ENCODE results near the gene OSBP. TPM values are rescaled to one million over a fixed set of nuclear protein-coding genes. Genes with fewer than 3 reads are reported as not detected.
A peak's percentile ranks its signal among the peaks of the same experiment; 100 is the strongest.

Gene OSBP
- total and polyA plus RNA-seq, 2 donors (not counting 1 experiment from before 2014, with no cell fraction given) = 12.6 to 40.2 TPM

DNA sequence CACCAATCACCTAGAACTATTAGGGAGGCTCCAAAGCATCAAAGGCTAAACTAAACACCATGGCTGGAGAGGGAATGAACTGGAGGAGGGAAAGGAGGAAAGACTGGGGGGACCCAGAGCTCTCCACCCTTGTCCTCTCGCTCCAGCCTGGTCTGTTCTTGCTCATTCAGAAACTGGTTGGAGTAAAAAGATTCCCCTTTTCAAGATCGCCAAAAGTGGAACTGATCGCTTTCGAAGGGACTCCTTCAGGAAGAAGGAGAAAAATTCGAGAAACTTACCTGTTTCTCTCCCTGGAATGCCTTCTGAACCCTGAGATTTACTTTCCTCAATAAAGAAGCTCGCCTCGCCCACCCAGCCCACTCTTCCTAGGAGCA lies 57.3 kb downstream of the OSBP start:
- H3K4me3 ChIP-seq (ENCODE audit: control extremely low read depth in 1 of 5, extremely low read depth in 1 of 5, insufficient read depth in 1 of 5, low read depth in 2 of 5, low read length in 4 of 5) = no peak overlapping the region
- H3K4me1 Mint-ChIP-seq = peaks cover 47% of the 10 kb centered on the region
- no peak overlapping the region for H2AFZ ChIP-seq (ENCODE audit: insufficient read depth, low read depth, low read length, poor library complexity, severe bottlenecking)
- WGBS (ENCODE audit: insufficient coverage) = 57% methylated on average over 4 of the region's 7 CpGs
- no peaks in the 10 kb centered on the region for H3K79me2 ChIP-seq (ENCODE audit: control insufficient read depth, insufficient read depth, low read length)
- H4K20me1 ChIP-seq (ENCODE audit: control insufficient read depth, insufficient read depth, low read length, poor library complexity, severe bottlenecking) = no peaks in the 10 kb centered on the region
- ChIA-PET POLR2A (interaction anchor here (1.2 to 2.1 kb wide), 2 partner anchors 57 kb away, joined by 3 to 6 read pairs; partner anchors contain the start of gene OSBP), CTCF (interaction anchor here (1.7 to 5.4 kb wide), 2 partner anchors 10 to 21 kb away, joined by 5 to 22 read pairs; no protein-coding TSS in a partner anchor)
- no peak for DNase-seq
- intact Hi-C loops (cut with micrococcal nuclease) = loop anchor here (5.0 to 10.0 kb wide), 2 partner anchors 197 to 386 kb away; partner anchors contain the start of genes DTX4 and STX3
- H3K9ac ChIP-seq (ENCODE audit: low read length) = no peak overlapping the region
- no peaks in the 10 kb centered on the region for H3K36me3 ChIP-seq (replicated peaks in 1 of 2; ENCODE audit: control extremely low read depth in 1 of 2, control insufficient read depth in 1 of 2, extremely low read depth in 1 of 2, insufficient read depth in 2 of 2, low read length in 1 of 2)
- H3K4me3 Mint-ChIP-seq = peak overlapping the region; percentile 63
- no peak for TF ChIP-seq EZH2 (IDR thresholded peaks at IDR 0.05; ENCODE audit: borderline replicate concordance, insufficient read depth, low read depth, low read length, poor library complexity, severe bottlenecking)
- TF ChIP-seq, protein P1, sequence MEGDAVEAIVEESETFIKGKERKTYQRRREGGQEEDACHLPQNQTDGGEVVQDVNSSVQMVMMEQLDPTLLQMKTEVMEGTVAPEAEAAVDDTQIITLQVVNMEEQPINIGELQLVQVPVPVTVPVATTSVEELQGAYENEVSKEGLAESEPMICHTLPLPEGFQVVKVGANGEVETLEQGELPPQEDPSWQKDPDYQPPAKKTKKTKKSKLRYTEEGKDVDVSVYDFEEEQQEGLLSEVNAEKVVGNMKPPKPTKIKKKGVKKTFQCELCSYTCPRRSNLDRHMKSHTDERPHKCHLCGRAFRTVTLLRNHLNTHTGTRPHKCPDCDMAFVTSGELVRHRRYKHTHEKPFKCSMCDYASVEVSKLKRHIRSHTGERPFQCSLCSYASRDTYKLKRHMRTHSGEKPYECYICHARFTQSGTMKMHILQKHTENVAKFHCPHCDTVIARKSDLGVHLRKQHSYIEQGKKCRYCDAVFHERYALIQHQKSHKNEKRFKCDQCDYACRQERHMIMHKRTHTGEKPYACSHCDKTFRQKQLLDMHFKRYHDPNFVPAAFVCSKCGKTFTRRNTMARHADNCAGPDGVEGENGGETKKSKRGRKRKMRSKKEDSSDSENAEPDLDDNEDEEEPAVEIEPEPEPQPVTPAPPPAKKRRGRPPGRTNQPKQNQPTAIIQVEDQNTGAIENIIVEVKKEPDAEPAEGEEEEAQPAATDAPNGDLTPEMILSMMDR (IDR thresholded peaks at IDR 0.05) = no peak
- H3K4me1 ChIP-seq (ENCODE audit: control insufficient read depth in 2 of 2, insufficient read depth in 2 of 2, low read length in 2 of 2) = peaks cover 28 to 49% of the 10 kb centered on the region in 2 donors
- no peak overlapping the region for H3K27ac Mint-ChIP-seq
- peaks cover 0 to 9% (median 1%) of the 10 kb centered on the region in 3 donors for H3K9me3 ChIP-seq (ENCODE audit: control extremely low read depth in 1 of 3, control insufficient read depth in 2 of 3, insufficient read depth in 1 of 3, low read length in 2 of 3)
- no peaks in the 10 kb centered on the region for H3K9me3 Mint-ChIP-seq (ENCODE audit: insufficient read depth)
- no peak overlapping the region for H3K4me2 ChIP-seq (replicated peaks; ENCODE audit: low read depth, low read length, poor library complexity, severe bottlenecking)
- H3K27me3 Mint-ChIP-seq = no peaks in the 10 kb centered on the region
- ATAC-seq (ENCODE audit: low read depth) = no peak
- H3K27me3 ChIP-seq (replicated peaks in 1 of 4; ENCODE audit: control extremely low read depth in 1 of 4, control insufficient read depth in 3 of 4, insufficient read depth in 4 of 4, low read length in 3 of 4) = peaks cover 0 to 8% (median 3%) of the 10 kb centered on the region in 4 experiments
- H3K27ac ChIP-seq (ENCODE audit: low read length in 2 of 2) = no peak overlapping the region

- peak overlapping the region; percentile 76 for H3K4me2 ChIP-seq (replicated peaks; ENCODE audit: low read depth, low read length, poor library complexity, severe bottlenecking)
- peaks cover 52% of the 10 kb centered on the region for H3K4me1 Mint-ChIP-seq
- DNase-seq = no peak
- H3K4me3 Mint-ChIP-seq = peak overlapping the region; percentile 75
- H3K4me1 ChIP-seq (ENCODE audit: control insufficient read depth in 2 of 2, insufficient read depth in 2 of 2, low read length in 2 of 2) = peaks cover 29 to 49% of the 10 kb centered on the region in 2 donors
- peaks cover 0 to 8% (median 3%) of the 10 kb centered on the region in 4 experiments for H3K27me3 ChIP-seq (replicated peaks in 1 of 4; ENCODE audit: control extremely low read depth in 1 of 4, control insufficient read depth in 3 of 4, insufficient read depth in 4 of 4, low read length in 3 of 4)
- no peak for ATAC-seq (ENCODE audit: low read depth)
- POLR2A ChIA-PET = interaction anchor here (0.5 to 1.2 kb wide), 2 partner anchors 59 to 112 kb away, joined by 3 to 6 read pairs; partner anchors contain the start of gene OSBP
- H3K36me3 ChIP-seq (replicated peaks in 1 of 2; ENCODE audit: control extremely low read depth in 1 of 2, control insufficient read depth in 1 of 2, extremely low read depth in 1 of 2, insufficient read depth in 2 of 2, low read length in 1 of 2) = no peaks in the 10 kb centered on the region
- peak overlapping the region in 4 of 5 experiments; percentile 32 to 56 (median 36) for H3K4me3 ChIP-seq (ENCODE audit: control extremely low read depth in 1 of 5, extremely low read depth in 1 of 5, insufficient read depth in 1 of 5, low read depth in 2 of 5, low read length in 4 of 5)
- no peak for TF ChIP-seq EZH2 (IDR thresholded peaks at IDR 0.05; ENCODE audit: borderline replicate concordance, insufficient read depth, low read depth, low read length, poor library complexity, severe bottlenecking)
- TF ChIP-seq, protein P1 (IDR thresholded peaks at IDR 0.05) = no peak
- H2AFZ ChIP-seq (ENCODE audit: insufficient read depth, low read depth, low read length, poor library complexity, severe bottlenecking) = peak overlapping the region; percentile 32
- peak overlapping the region; percentile 51 for H3K9ac ChIP-seq (ENCODE audit: low read length)
- CTCF ChIA-PET = interaction anchor here (0.8 to 1.5 kb wide), 2 partner anchors 9 to 112 kb away, joined by 3 to 4 read pairs; partner anchors contain the start of gene PATL1
- peaks cover 0 to 11% (median 1%) of the 10 kb centered on the region in 3 donors for H3K9me3 ChIP-seq (ENCODE audit: control extremely low read depth in 1 of 3, control insufficient read depth in 2 of 3, insufficient read depth in 1 of 3, low read length in 2 of 3)
- H3K9me3 Mint-ChIP-seq (ENCODE audit: insufficient read depth) = no peaks in the 10 kb centered on the region
- no peaks in the 10 kb centered on the region for H3K27me3 Mint-ChIP-seq
- H3K27ac ChIP-seq (ENCODE audit: low read length in 2 of 2) = no peak overlapping the region
- H3K27ac Mint-ChIP-seq = peak overlapping the region; percentile 56
- WGBS (ENCODE audit: insufficient coverage) = 0% methylated on average over 5 of the region's 13 CpGs
- intact Hi-C loops (cut with micrococcal nuclease) = loop anchor here (5.0 to 10.0 kb wide), 2 partner anchors 198 to 385 kb away; partner anchors contain the start of genes DTX4 and STX3
- H4K20me1 ChIP-seq (ENCODE audit: control insufficient read depth, insufficient read depth, low read length, poor library complexity, severe bottlenecking) = no peaks in the 10 kb centered on the region
- H3K79me2 ChIP-seq (ENCODE audit: control insufficient read depth, insufficient read depth, low read length) = no peaks in the 10 kb centered on the region
These were observed 58.6 kb downstream of the OSBP start for GRCh38 chr11:59556917-59557348.

All from B cell (primary cell).